ENCODE data around the gene CA12.

GRCh38 chr15:63390689-63391088 lies 9.0 kb upstream of the CA12 start:
- no peak for TF ChIP-seq CTCF (conservative IDR thresholded peaks at IDR 0.05 in 1 of 2, IDR thresholded peaks at IDR 0.05 in 1 of 2; ENCODE audit: extremely low read depth in 1 of 2, insufficient read depth in 1 of 2, low read depth in 1 of 2, low read length in 2 of 2)
- TF ChIP-seq EZH2 (IDR thresholded peaks at IDR 0.05; ENCODE audit: borderline replicate concordance, low read length), result no peak

Data from mammary epithelial cell (primary cell).